Mesenchymal stem cell (in vitro differentiated cells and primary cell): ENCODE measurements around the gene SURF2.

Experiments used
- DNase-seq: peaks from one replicate; pipeline ENCODE4 v3.0.0-alpha.2; 2013
- H2AFZ ChIP-seq: one replicate; pipeline ENCODE4 v1.6.1; 2013; ENCODE audit warnings: low read depth, mild to moderate bottlenecking, control low read depth, inconsistent platforms, low read length, moderate library complexity
- H2AK5ac ChIP-seq: 2 replicates; pipeline ENCODE4 v1.6.1; 2013; ENCODE audit warnings: low read length, moderate library complexity, mild to moderate bottlenecking, inconsistent platforms; ENCODE audit not compliant: severe bottlenecking
- H2BK120ac ChIP-seq: one replicate; pipeline ENCODE4 v1.6.1; 2013; ENCODE audit warnings: low read depth, mild to moderate bottlenecking, inconsistent platforms, low read length, moderate library complexity
- H2BK12ac ChIP-seq, 2 experiments: one replicate each; pipeline ENCODE4 v1.6.1; 2013; ENCODE audit warnings: inconsistent platforms in 2 of 2, low read length in 2 of 2, mild to moderate bottlenecking in 2 of 2, moderate library complexity in 2 of 2, control low read depth in 1 of 2
- H2BK15ac ChIP-seq: one replicate; pipeline ENCODE4 v1.6.1; 2013; ENCODE audit warnings: mild to moderate bottlenecking, low read depth, inconsistent platforms; ENCODE audit not compliant: poor library complexity, severe bottlenecking
- H2BK5ac ChIP-seq: 2 replicates; pipeline ENCODE4 v1.6.1; 2013; ENCODE audit warnings: low read depth, mild to moderate bottlenecking, low read length, control low read depth, inconsistent platforms; ENCODE audit not compliant: poor library complexity, severe bottlenecking
- H3K14ac ChIP-seq, 2 experiments: one replicate each; pipeline ENCODE4 v1.6.1; 2013; ENCODE audit warnings: inconsistent platforms in 2 of 2, low read length in 2 of 2, control low read depth in 1 of 2, mild to moderate bottlenecking in 1 of 2, moderate library complexity in 1 of 2
- H3K18ac ChIP-seq, 2 experiments: one replicate each; pipeline ENCODE4 v1.6.1; 2013; ENCODE audit warnings: inconsistent platforms in 2 of 2, low read length in 2 of 2, control low read depth in 1 of 2, low read depth in 1 of 2, mild to moderate bottlenecking in 1 of 2
- H3K23ac ChIP-seq, 2 experiments: one replicate each; pipeline ENCODE4 v1.6.1; 2013; ENCODE audit warnings: inconsistent platforms in 2 of 2, low read length in 2 of 2, mild to moderate bottlenecking in 2 of 2, moderate library complexity in 2 of 2, control low read depth in 1 of 2
- H3K27ac ChIP-seq: 2 replicates; pipeline ENCODE4 v1.5.1; 2013; ENCODE audit warnings: mild to moderate bottlenecking, moderate library complexity, low read length, control low read depth, inconsistent platforms; ENCODE audit not compliant: poor library complexity, severe bottlenecking
- H3K27me3 ChIP-seq, 2 experiments: 2 replicates each; pipeline versions ENCODE4 v1.6.1 to v1.7.0; 2013; ENCODE audit warnings: low read length in 2 of 2, mild to moderate bottlenecking in 2 of 2, moderate library complexity in 2 of 2, control low read depth in 1 of 2, inconsistent platforms in 1 of 2; ENCODE audit not compliant: control insufficient read depth in 1 of 2, insufficient read depth in 1 of 2
- H3K36me3 ChIP-seq, 2 experiments: 2 replicates each; pipeline versions ENCODE4 v1.6.1 to v1.7.0; 2013; ENCODE audit warnings: low read length in 2 of 2, control low read depth in 1 of 2, inconsistent platforms in 1 of 2, low read depth in 1 of 2, mild to moderate bottlenecking in 1 of 2; ENCODE audit not compliant: insufficient read depth in 2 of 2, control insufficient read depth in 1 of 2
- H3K4ac ChIP-seq, 2 experiments: one replicate each; pipeline ENCODE4 v1.6.1; 2013; ENCODE audit warnings: inconsistent platforms in 2 of 2, low read length in 2 of 2, mild to moderate bottlenecking in 2 of 2, moderate library complexity in 2 of 2, control low read depth in 1 of 2, low read depth in 1 of 2
- H3K4me1 ChIP-seq: 2 replicates; pipeline ENCODE4 v1.6.1; 2013; ENCODE audit warnings: low read depth, low read length, control low read depth; ENCODE audit not compliant: control insufficient read depth, insufficient read depth
- H3K4me2 ChIP-seq: 2 replicates; pipeline ENCODE4 v1.6.1; 2013; ENCODE audit warnings: low read length, mild to moderate bottlenecking, inconsistent platforms; ENCODE audit not compliant: poor library complexity, severe bottlenecking
- H3K4me3 ChIP-seq, 2 experiments: 2 replicates each; pipeline versions ENCODE4 v1.5.1 to v1.7.0; 2013; ENCODE audit warnings: low read length in 2 of 2, mild to moderate bottlenecking in 2 of 2, control low read depth in 1 of 2, low read depth in 1 of 2; ENCODE audit not compliant: insufficient read depth in 1 of 2
- H3K79me1 ChIP-seq: replicated peaks from 2 replicates; pipeline ENCODE4 v1.6.1; 2013; ENCODE audit warnings: mild to moderate bottlenecking, control low read depth, low read length, inconsistent platforms; ENCODE audit not compliant: poor library complexity, severe bottlenecking
- H3K9ac ChIP-seq: 2 replicates; pipeline ENCODE4 v1.7.0; 2013; ENCODE audit warnings: mild to moderate bottlenecking, low read length, moderate library complexity
- H3K9me3 ChIP-seq: 2 replicates; pipeline ENCODE4 v1.7.0; 2013; ENCODE audit warnings: mild to moderate bottlenecking, low read length; ENCODE audit not compliant: control insufficient read depth
- H4K8ac ChIP-seq: one replicate; pipeline ENCODE4 v1.6.1; 2013; ENCODE audit warnings: inconsistent platforms, mild to moderate bottlenecking, low read length, moderate library complexity
- H4K91ac ChIP-seq: one replicate; pipeline ENCODE4 v1.6.1; 2013; ENCODE audit warnings: mild to moderate bottlenecking, low read length, inconsistent platforms
- WGBS: methylation state at CpG from one replicate; pipeline ENCODE4 v1.1.7; 2013; ENCODE audit warnings: mixed read lengths; 5-methylcytosine and 5-hydroxymethylcytosine counted together

The SURF2 gene

DNA sequence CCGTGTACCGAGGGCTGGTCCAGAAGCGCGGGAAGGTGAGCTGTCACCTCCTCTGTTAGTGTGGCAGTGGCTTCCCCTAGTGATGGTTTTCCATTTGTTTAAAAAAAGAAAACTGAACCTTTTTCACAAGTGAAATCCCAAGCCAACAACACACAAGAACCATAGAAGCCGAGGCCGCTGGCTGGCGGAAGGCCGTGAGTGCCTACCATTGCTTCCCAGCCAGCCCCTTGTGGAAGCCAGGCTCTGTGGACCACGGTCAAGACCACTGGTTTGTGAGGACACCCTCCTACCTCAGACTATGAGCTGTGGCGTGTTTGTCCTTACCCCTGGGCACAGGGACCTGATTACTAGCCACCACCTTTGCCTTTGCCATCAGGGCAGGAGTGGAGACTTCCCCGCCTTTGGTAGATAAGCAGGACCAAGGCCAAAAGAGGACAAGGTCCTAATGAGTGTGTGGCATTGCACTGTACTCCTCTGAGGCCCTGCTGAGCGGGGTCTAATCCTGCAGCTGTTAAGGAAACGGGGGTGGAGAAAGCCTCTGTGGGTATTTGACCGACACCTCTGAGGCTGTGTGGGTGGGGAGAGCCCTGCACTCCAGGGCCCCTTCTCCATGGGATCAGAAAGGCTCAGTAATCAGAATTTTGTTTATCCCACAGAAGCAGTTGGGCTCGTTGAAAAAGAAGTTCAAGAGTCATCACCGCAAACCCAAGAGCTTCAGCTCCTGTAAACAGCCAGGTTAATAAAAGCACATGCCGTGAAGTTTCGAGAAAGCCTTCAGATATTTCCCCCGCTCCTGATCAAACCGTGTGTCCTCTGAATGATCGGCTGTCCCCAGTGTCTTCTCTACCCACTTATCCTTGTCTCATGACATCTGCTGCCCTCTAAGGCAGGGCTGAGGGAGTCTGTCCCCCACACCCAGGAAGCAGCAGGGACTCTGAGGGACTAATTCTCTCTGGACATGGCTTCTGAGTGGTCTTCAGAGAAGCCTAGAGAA, 4.3 kb downstream of the SURF2 start:
- no peak overlapping the region for H3K27ac ChIP-seq
- H3K9me3 ChIP-seq, result no peaks in the 10 kb centered on the region
- peak overlapping the region in 1 of 2 experiments; percentile 18 for H3K18ac ChIP-seq
- no peak overlapping the region for H2AK5ac ChIP-seq
- H3K79me1 ChIP-seq, result peaks cover 47% of the 10 kb centered on the region
- H3K4me2 ChIP-seq, result no peak overlapping the region
- H3K4me3 ChIP-seq, result no peak overlapping the region
- H2BK5ac ChIP-seq, result no peak overlapping the region
- peaks cover 29% of the 10 kb centered on the region for H3K4me1 ChIP-seq
- no peak overlapping the region for H2AFZ ChIP-seq
- no peak overlapping the region for H3K4ac ChIP-seq
- no peak overlapping the region for H3K14ac ChIP-seq
- H3K36me3 ChIP-seq, result peaks cover 65 to 75% of the 10 kb centered on the region in 2 experiments
- H4K91ac ChIP-seq, result no peak overlapping the region
- H2BK120ac ChIP-seq, result no peak overlapping the region
- no peak overlapping the region for H3K9ac ChIP-seq
- WGBS, result 87% methylated on average over 21 of the region's 21 CpGs
- H4K8ac ChIP-seq, result no peak overlapping the region
- peak overlapping the region in 1 of 2 experiments; percentile 23 for H3K23ac ChIP-seq
- no peak for DNase-seq
- peak overlapping the region; percentile 6 for H2BK15ac ChIP-seq
- H2BK12ac ChIP-seq, result no peak overlapping the region
- H3K27me3 ChIP-seq, result no peaks in the 10 kb centered on the region

DNA sequence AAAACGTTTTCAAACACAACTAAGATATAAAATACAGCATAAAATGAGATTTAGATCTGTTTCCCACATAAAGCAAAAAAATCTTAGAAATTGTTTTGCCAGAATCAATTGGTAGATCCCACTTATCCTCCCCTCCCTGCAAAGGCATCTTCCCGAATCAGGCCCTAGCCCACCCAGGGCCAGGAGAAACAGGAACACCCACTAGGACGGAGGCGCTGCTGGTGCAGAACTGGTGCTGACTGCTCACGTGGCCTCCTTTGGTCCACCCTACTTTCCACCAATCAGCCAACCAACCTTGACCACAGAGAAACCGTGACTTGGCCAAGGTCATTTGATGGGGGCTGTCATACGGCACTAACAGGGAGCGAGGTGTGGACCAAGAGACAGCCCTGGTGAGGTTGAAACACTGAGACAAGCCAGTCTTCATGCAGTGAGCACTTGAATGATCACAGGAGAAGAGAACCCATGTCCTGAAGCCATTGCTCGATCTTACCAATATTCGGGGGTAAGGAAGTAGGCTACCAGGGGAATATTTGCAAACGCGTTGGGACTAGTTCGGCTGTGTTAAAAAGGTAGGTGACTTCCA, 5.2 kb downstream of the SURF2 start:
- Histone ChIP-seq H3K18ac (no peak overlapping the region), H4K8ac (no peak overlapping the region), H3K4me1 (peaks cover 29% of the 10 kb centered on the region), H3K4me2 (no peak overlapping the region), H3K23ac (no peak overlapping the region), H2BK15ac (no peak overlapping the region), H3K4ac (no peak overlapping the region), H2BK12ac (no peak overlapping the region), H2AK5ac (no peak overlapping the region), H4K91ac (no peak overlapping the region), H3K9ac (no peak overlapping the region), H2BK5ac (no peak overlapping the region), H2BK120ac (no peak overlapping the region), H3K27me3 (no peaks in the 10 kb centered on the region), H3K79me1 (peaks cover 47% of the 10 kb centered on the region), H3K27ac (no peak overlapping the region), H3K9me3 (no peaks in the 10 kb centered on the region), H3K36me3 (peaks cover 74 to 80% of the 10 kb centered on the region in 2 experiments), H2AFZ (no peak overlapping the region), H3K14ac (no peak overlapping the region), H3K4me3 (no peak overlapping the region)
- WGBS, result 96% methylated on average over 13 of the region's 13 CpGs
- no peak for DNase-seq

DNA sequence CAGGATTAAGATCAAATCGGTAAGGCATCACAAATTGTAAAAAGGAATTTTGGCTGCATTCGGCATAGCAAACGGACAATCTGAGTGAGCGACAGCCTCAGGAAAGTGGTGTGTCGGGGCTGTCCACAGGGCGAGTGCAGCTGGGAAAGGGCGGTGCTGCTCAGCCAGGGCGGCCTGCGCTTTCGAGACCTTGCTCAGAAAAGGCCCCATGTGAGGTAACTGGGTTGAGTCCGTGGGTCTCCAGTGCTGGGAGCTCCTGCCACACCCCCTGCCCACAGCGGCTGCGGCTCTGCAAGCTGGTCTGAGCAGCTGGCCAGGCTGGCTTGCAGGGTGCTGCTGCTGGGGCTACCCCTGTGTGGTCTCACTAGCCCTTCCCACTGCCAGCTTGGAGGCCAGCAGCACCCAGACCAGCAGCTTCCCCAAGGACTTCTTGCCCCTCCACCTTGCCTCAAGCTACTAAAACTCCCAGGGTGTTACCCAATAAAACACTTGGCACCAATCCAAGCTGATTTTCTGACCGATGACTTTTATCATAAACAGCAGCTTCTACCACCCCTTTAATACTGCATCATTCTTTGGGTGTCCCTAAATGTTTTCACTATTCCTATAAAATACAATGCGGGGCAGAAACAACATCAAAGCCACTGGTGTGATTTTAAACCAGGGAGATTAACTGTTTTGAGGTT, 6.2 kb downstream of the SURF2 start:
- WGBS, result 95% methylated on average over 15 of the region's 15 CpGs
- no peak overlapping the region for H2AFZ ChIP-seq
- no peak for DNase-seq
- H3K27me3 ChIP-seq, result no peaks in the 10 kb centered on the region
- H3K14ac ChIP-seq, result no peak overlapping the region
- H2BK5ac ChIP-seq, result no peak overlapping the region
- H4K8ac ChIP-seq, result no peak overlapping the region
- no peak overlapping the region for H2BK15ac ChIP-seq
- H2AK5ac ChIP-seq, result no peak overlapping the region
- no peak overlapping the region for H3K27ac ChIP-seq
- no peak overlapping the region for H2BK120ac ChIP-seq
- H3K9me3 ChIP-seq, result no peaks in the 10 kb centered on the region
- H2BK12ac ChIP-seq, result no peak overlapping the region
- no peak overlapping the region for H3K4me3 ChIP-seq
- H4K91ac ChIP-seq, result no peak overlapping the region
- H3K4me2 ChIP-seq, result no peak overlapping the region
- H3K4me1 ChIP-seq, result peaks cover 30% of the 10 kb centered on the region
- H3K79me1 ChIP-seq, result peaks cover 40% of the 10 kb centered on the region
- H3K36me3 ChIP-seq, result peaks cover 83 to 87% of the 10 kb centered on the region in 2 experiments
- H3K18ac ChIP-seq, result no peak overlapping the region
- no peak overlapping the region for H3K4ac ChIP-seq
- H3K23ac ChIP-seq, result no peak overlapping the region
- H3K9ac ChIP-seq, result no peak overlapping the region

DNA sequence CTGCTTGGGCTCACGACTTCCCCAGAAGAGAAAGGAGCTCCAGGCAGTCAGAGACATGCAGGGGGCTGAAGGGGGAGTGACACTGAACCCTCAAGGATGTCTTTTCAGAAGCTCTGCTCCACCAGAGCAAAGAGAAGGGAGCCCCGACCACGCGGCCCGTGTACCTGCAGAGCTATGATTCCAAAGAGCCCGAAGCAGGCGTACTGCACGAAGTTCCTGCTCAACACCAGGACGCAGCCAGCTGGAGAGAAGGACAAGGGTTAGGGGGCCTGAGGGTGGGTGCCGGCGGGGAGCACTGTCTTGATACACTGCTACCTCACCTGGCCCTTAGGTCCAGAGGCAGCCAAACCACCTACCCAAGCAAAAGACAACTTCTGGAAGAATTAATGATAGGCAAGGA, 10.1 kb downstream of the SURF2 start:
- H2BK5ac ChIP-seq, result no peak overlapping the region
- H2BK12ac ChIP-seq, result no peak overlapping the region
- peaks cover 15% of the 10 kb centered on the region for H3K79me1 ChIP-seq
- H4K91ac ChIP-seq, result no peak overlapping the region
- no peak overlapping the region for H4K8ac ChIP-seq
- H3K18ac ChIP-seq, result no peak overlapping the region
- H3K36me3 ChIP-seq, result peaks cover 79 to 90% of the 10 kb centered on the region in 2 experiments
- no peaks in the 10 kb centered on the region for H3K9me3 ChIP-seq
- no peak overlapping the region for H3K4me3 ChIP-seq
- H3K4me1 ChIP-seq, result peaks cover 51% of the 10 kb centered on the region
- no peak overlapping the region for H3K4ac ChIP-seq
- H3K27ac ChIP-seq, result no peak overlapping the region
- H3K4me2 ChIP-seq, result no peak overlapping the region
- no peak overlapping the region for H3K9ac ChIP-seq
- H3K23ac ChIP-seq, result no peak overlapping the region
- H2BK120ac ChIP-seq, result no peak overlapping the region
- 95% methylated on average over 10 of the region's 11 CpGs for WGBS
- no peak overlapping the region for H2AK5ac ChIP-seq
- no peak for DNase-seq
- no peaks in the 10 kb centered on the region for H3K27me3 ChIP-seq
- no peak overlapping the region for H2AFZ ChIP-seq
- H3K14ac ChIP-seq, result no peak overlapping the region
- no peak overlapping the region for H2BK15ac ChIP-seq
